Measurements from ENCODE around the gene PNLDC1.
"Not testable (repeated sequence)": the region's sequence is repeated elsewhere in the genome, so short reads cannot be mapped to it uniquely, and the experiment has no call there.

DNA sequence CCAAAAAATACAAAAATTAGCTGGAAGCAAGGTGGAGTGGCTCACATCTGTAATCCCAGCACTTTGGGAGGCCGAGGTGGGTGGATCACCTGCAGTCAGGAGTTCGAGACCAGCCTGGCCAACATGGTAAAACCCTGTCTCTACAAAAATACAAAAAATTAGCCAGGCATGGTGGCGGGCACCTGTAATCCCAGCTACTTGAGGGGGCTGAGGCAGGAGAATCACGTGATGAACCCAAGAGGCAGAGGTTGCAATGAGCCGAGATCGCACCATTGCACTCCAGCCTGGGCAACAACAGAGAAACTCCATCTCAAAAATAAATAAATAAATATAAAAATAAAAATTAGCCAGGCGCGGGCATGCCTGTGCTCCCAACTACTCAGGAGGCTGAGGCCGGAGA lies 24.6 kb downstream of the PNLDC1 start:
- TF ChIP-seq, protein P1, sequence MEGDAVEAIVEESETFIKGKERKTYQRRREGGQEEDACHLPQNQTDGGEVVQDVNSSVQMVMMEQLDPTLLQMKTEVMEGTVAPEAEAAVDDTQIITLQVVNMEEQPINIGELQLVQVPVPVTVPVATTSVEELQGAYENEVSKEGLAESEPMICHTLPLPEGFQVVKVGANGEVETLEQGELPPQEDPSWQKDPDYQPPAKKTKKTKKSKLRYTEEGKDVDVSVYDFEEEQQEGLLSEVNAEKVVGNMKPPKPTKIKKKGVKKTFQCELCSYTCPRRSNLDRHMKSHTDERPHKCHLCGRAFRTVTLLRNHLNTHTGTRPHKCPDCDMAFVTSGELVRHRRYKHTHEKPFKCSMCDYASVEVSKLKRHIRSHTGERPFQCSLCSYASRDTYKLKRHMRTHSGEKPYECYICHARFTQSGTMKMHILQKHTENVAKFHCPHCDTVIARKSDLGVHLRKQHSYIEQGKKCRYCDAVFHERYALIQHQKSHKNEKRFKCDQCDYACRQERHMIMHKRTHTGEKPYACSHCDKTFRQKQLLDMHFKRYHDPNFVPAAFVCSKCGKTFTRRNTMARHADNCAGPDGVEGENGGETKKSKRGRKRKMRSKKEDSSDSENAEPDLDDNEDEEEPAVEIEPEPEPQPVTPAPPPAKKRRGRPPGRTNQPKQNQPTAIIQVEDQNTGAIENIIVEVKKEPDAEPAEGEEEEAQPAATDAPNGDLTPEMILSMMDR (IDR thresholded peaks at IDR 0.05), result not testable (repeated sequence)
- not testable (repeated sequence) for TF ChIP-seq POLR2A (IDR thresholded peaks at IDR 0.05)

Data from testis (tissue), 2 donors.